ENCODE data around the gene TUBG1. TPM values are rescaled to one million over a fixed set of nuclear protein-coding genes. Genes with fewer than 3 reads are reported as not detected.
"Not testable (repeated sequence)": the region's sequence is repeated elsewhere in the genome, so short reads cannot be mapped to it uniquely, and the experiment has no call there.

TUBG1 gene
- total RNA-seq, 4 donors from 2014 or later, result 21.8 to 56.6 (median 40.6) TPM

DNA sequence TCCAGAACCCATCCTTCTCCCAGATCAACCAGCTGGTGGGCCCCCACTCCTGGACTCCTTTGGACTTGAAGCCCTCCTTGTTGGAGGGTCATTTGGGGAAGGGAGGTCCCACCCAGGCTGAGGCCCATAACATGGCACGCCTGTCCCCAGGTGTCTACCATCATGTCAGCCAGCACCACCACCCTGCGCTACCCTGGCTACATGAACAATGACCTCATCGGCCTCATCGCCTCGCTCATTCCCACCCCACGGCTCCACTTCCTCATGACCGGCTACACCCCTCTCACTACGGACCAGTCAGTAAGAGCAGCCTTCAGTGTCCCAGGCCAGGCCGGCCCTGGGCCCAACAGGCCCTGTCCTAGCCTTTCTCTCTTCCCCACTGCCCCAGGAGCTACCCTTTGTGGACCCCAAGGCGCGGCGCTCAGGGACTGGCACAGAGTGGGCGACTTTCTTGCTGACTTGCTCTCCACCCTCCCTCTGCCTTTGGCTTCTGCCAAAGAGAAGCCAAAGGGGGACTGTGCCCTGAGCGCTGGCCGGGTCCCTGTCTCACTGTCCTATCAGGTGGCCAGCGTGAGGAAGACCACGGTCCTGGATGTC is 4.3 kb downstream of the TUBG1 start:
- Histone ChIP-seq H3K36me3 (peaks cover 0 to 51% of the 10 kb centered on the region in 2 donors), H3K4me3 (no peak overlapping the region), H3K27me3 (no peaks in the 10 kb centered on the region), H3K9me3 (no peaks in the 10 kb centered on the region), H3K27ac (no peak overlapping the region), H3K4me1 (peaks cover 0 to 24% (median 9%) of the 10 kb centered on the region in 3 donors)
- TF ChIP-seq POLR2A (IDR thresholded peaks at IDR 0.05) (no peak), EP300 (IDR thresholded peaks at IDR 0.05) (no peak), POLR2AphosphoS5 (IDR thresholded peaks at IDR 0.05) (no peak)
- TF ChIP-seq, protein P1, sequence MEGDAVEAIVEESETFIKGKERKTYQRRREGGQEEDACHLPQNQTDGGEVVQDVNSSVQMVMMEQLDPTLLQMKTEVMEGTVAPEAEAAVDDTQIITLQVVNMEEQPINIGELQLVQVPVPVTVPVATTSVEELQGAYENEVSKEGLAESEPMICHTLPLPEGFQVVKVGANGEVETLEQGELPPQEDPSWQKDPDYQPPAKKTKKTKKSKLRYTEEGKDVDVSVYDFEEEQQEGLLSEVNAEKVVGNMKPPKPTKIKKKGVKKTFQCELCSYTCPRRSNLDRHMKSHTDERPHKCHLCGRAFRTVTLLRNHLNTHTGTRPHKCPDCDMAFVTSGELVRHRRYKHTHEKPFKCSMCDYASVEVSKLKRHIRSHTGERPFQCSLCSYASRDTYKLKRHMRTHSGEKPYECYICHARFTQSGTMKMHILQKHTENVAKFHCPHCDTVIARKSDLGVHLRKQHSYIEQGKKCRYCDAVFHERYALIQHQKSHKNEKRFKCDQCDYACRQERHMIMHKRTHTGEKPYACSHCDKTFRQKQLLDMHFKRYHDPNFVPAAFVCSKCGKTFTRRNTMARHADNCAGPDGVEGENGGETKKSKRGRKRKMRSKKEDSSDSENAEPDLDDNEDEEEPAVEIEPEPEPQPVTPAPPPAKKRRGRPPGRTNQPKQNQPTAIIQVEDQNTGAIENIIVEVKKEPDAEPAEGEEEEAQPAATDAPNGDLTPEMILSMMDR (IDR thresholded peaks at IDR 0.05), result no peak
- WGBS, 2 donors (ENCODE audit: low coverage in 1 of 2), result 79 to 80% methylated on average over 2 to 3 of the region's 17 CpGs
- ATAC-seq, result no peak

- Histone ChIP-seq H3K27ac (peak overlapping the region in 3 of 4 donors; percentile 24 to 54 (median 44)), H3K27me3 (no peaks in the 10 kb centered on the region), H3K9me3 (no peaks in the 10 kb centered on the region), H3K4me3 (no peak overlapping the region), H3K36me3 (peaks cover 0 to 34% of the 10 kb centered on the region in 2 donors), H3K4me1 (peaks cover 0 to 16% (median 9%) of the 10 kb centered on the region in 3 donors)
- 41% methylated on average over 4 of the region's 4 CpGs; no CpG with 5 or more reads in 1 of the 2 donors for WGBS, 2 donors (ENCODE audit: low coverage in 1 of 2)
- no peak for ATAC-seq
- TF ChIP-seq, protein P1 (IDR thresholded peaks at IDR 0.05), result no peak
- TF ChIP-seq POLR2AphosphoS5 (IDR thresholded peaks at IDR 0.05), result no peak
- no peak for TF ChIP-seq POLR2A (IDR thresholded peaks at IDR 0.05)
- TF ChIP-seq EP300 (IDR thresholded peaks at IDR 0.05), result no peak
Observed at GRCh38 chr17:42617956-42618431, 8.5 kb downstream of the TUBG1 start.

DNA sequence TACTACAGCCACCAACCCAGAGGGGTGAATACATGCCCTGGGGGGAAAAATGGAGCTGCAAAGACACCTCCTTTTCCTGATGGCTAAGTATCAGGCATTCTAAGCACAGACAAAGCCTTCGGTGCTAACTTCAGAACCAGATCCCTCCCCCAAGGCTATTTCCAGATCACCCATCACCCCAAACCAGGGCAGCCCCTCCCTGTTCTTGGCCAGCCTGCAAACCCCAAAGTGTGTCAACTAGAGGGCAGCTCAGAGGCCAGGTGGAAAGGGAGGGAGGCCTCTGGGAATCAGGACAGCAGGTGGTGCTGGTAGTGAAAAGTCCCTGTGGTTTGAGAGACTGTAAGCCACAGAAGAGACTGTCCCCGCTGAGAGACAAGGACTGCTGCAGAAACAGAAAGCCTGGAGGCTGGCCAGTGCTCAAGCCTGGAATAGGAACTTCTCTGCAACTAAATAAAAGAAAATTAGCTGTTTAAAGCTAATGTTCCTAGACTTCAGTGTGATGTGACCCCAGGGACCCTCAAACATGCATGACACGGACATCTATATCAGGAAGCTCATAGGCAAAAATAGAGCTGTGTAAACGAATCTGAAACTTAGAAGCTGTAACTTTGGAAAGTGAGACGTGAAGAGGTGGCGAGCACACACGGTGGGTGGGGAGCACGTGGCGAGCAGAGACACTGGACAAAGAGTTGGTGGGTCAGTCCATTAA is 9.1 kb downstream of the TUBG1 start:
- TF ChIP-seq EP300 (IDR thresholded peaks at IDR 0.05), result no peak
- TF ChIP-seq, protein P1 (IDR thresholded peaks at IDR 0.05), result peak in 2 of 4 experiments; percentile 19 to 42
- no peaks in the 10 kb centered on the region for H3K9me3 ChIP-seq
- peaks cover 0 to 28% of the 10 kb centered on the region in 2 donors for H3K36me3 ChIP-seq
- peak overlapping the region in 3 of 4 donors; percentile 24 to 54 (median 44) for H3K27ac ChIP-seq
- H3K4me1 ChIP-seq, result peaks cover 0 to 16% (median 9%) of the 10 kb centered on the region in 3 donors
- peak; percentile 53 for ATAC-seq
- no peaks in the 10 kb centered on the region for H3K27me3 ChIP-seq
- H3K4me3 ChIP-seq, result no peak overlapping the region
- WGBS, 2 donors (ENCODE audit: low coverage in 1 of 2), result 35 to 45% methylated on average over 9 of the region's 9 CpGs

GRCh38 chr17:42621987-42622386 is 12.5 kb downstream of the TUBG1 start:
- H3K9me3 ChIP-seq, H3K27me3 ChIP-seq, H3K4me3 ChIP-seq, ATAC-seq, H3K36me3 ChIP-seq, H3K27ac ChIP-seq: not testable (repeated sequence)
- peaks cover 0 to 16% (median 9%) of the 10 kb centered on the region in 3 donors for H3K4me1 ChIP-seq
- 93 to 100% methylated on average over 2 to 3 of the region's 3 CpGs for WGBS, 2 donors (ENCODE audit: low coverage in 1 of 2)

GRCh38 chr17:42623271-42623670 is 13.8 kb downstream of the TUBG1 start:
- no peak overlapping the region for H3K4me3 ChIP-seq
- TF ChIP-seq, protein P1 (IDR thresholded peaks at IDR 0.05), result no peak
- TF ChIP-seq POLR2AphosphoS5 (IDR thresholded peaks at IDR 0.05) (no peak), EP300 (IDR thresholded peaks at IDR 0.05) (no peak), POLR2A (IDR thresholded peaks at IDR 0.05) (no peak)
- H3K4me1 ChIP-seq, result peaks cover 0 to 8% (median 4%) of the 10 kb centered on the region in 3 donors
- no peak overlapping the region for H3K27ac ChIP-seq
- ATAC-seq, result no peak
- H3K36me3 ChIP-seq, result no peaks in the 10 kb centered on the region
- 79 to 86% methylated on average over 2 of the region's 2 CpGs for WGBS, 2 donors (ENCODE audit: low coverage in 1 of 2)
- H3K27me3 ChIP-seq, result no peaks in the 10 kb centered on the region
- H3K9me3 ChIP-seq, result no peaks in the 10 kb centered on the region
